Smooth muscle cell (in vitro differentiated cells): Measurements from ENCODE around the gene SYN1. TPM values are rescaled to one million over a fixed set of nuclear protein-coding genes. Genes with fewer than 3 reads are reported as not detected.

Experiments
- DNase-seq: peaks from one replicate; lab custom pipeline; 2025; ENCODE audit not compliant: unreplicated experiment; lab: John Stamatoyannopoulos, UW
- H2AFZ ChIP-seq: fragments of 200-600 bp; sonication (generic); 2 replicates; pipeline ENCODE4 v1.6.0; 2016; ENCODE audit warnings: antibody characterized with exemption, low read depth, mild to moderate bottlenecking
- H3F3A ChIP-seq: fragments of 200-600 bp; sonication (generic); 2 replicates; pipeline ENCODE4 v1.6.0; 2017; ENCODE audit warnings: antibody characterized with exemption, low read depth
- H3K27ac ChIP-seq: fragments of 200-600 bp; sonication (generic); 2 replicates; pipeline ENCODE4 v1.5.1; 2016; ENCODE audit warnings: low read depth, mild to moderate bottlenecking
- H3K27me3 ChIP-seq: fragments of 200-600 bp; sonication (generic); 2 replicates; pipeline ENCODE4 v1.6.1; 2016; ENCODE audit warnings: low read depth, mild to moderate bottlenecking
- H3K36me3 ChIP-seq: fragments of 200-600 bp; sonication (generic); 2 replicates; pipeline ENCODE4 v1.5.1; 2016; ENCODE audit warnings: low read depth
- H3K4me1 ChIP-seq: fragments of 200-600 bp; sonication (generic); 2 replicates; pipeline ENCODE4 v1.5.1; 2016; ENCODE audit warnings: low read depth
- H3K4me2 ChIP-seq: fragments of 200-600 bp; sonication (generic); 2 replicates; pipeline ENCODE4 v1.6.0; 2016; ENCODE audit warnings: mild to moderate bottlenecking
- H3K4me3 ChIP-seq: fragments of 200-600 bp; sonication (generic); 2 replicates; pipeline ENCODE4 v1.5.1; 2016; ENCODE audit warnings: mild to moderate bottlenecking
- H3K79me2 ChIP-seq: fragments of 200-600 bp; sonication (generic); 2 replicates; pipeline ENCODE4 v1.6.0; 2016; ENCODE audit warnings: low read depth, mild to moderate bottlenecking
- H3K9ac ChIP-seq: fragments of 200-600 bp; sonication (generic); 2 replicates; pipeline ENCODE4 v1.6.0; 2016; ENCODE audit warnings: low read depth
- H3K9me3 ChIP-seq: fragments of 200-600 bp; sonication (generic); replicated peaks from 2 replicates; pipeline ENCODE4 v1.5.1; 2016; ENCODE audit warnings: low read depth
- H4K20me1 ChIP-seq: fragments of 200-600 bp; sonication (generic); 2 replicates; pipeline ENCODE4 v1.6.0; 2016; ENCODE audit warnings: low read depth
- CTCF ChIP-seq: fragments of 200-600 bp; sonication (generic); IDR thresholded peaks from 2 replicates; pipeline ENCODE4 v1.5.1; 2017; ENCODE audit warnings: borderline replicate concordance, mild to moderate bottlenecking, antibody characterized with exemption; ENCODE audit not compliant: insufficient read depth, poor library complexity, severe bottlenecking
- WGBS: methylation state at CpG from one replicate; pipeline ENCODE4 v1.1.7; 2016; ENCODE audit warnings: low lambda C conversion rate; 5-methylcytosine and 5-hydroxymethylcytosine counted together
- polyA plus RNA-seq: library from polyadenylated mRNA; unstranded; fragments of >200 nt; fragmentation: Nextera tagmentation; extraction: Ambion mirVana; gene quantifications from 2 replicates; pipeline ENCODE4 v1.2.1, GENCODE V29; 2016
- total RNA-seq: library from RNA; depleted of rRNA; stranded (reverse); fragments of >200 nt; gene quantifications from 2 replicates; pipeline ENCODE4 v1.2.3, GENCODE V29; 2014

Gene SYN1
- total and polyA plus RNA-seq, 2 experiments from 2014 or later = 5.1 to 9.1 TPM

GRCh38 chrX:47574076-47574546 lies 45.5 kb downstream of the SYN1 start:
- no peaks in the 10 kb centered on the region for H3K36me3 ChIP-seq
- H3K9ac ChIP-seq = peak overlapping the region; percentile 47
- H3K9me3 ChIP-seq = no peaks in the 10 kb centered on the region
- no peaks in the 10 kb centered on the region for H4K20me1 ChIP-seq
- no peaks in the 10 kb centered on the region for H3K79me2 ChIP-seq
- WGBS = 48% methylated on average over 10 of the region's 41 CpGs
- DNase-seq = no peak
- peak overlapping the region; percentile 82 for H3K4me2 ChIP-seq
- H3K27ac ChIP-seq = peak overlapping the region; percentile 77
- no peaks in the 10 kb centered on the region for H3K4me1 ChIP-seq
- TF ChIP-seq CTCF = no peak
- H3F3A ChIP-seq = no peaks in the 10 kb centered on the region
- H3K27me3 ChIP-seq = no peaks in the 10 kb centered on the region
- H3K4me3 ChIP-seq = peak overlapping the region; percentile 43
- no peak overlapping the region for H2AFZ ChIP-seq

GRCh38 chrX:47573341-47574075 lies 46.1 kb downstream of the SYN1 start:
- no peak overlapping the region for H2AFZ ChIP-seq
- no peaks in the 10 kb centered on the region for H4K20me1 ChIP-seq
- peak overlapping the region; percentile 47 for H3K9ac ChIP-seq
- no peaks in the 10 kb centered on the region for H3K79me2 ChIP-seq
- H3K4me1 ChIP-seq = no peaks in the 10 kb centered on the region
- H3K4me2 ChIP-seq = peak overlapping the region; percentile 82
- no peak for DNase-seq
- H3K9me3 ChIP-seq = no peaks in the 10 kb centered on the region
- no peaks in the 10 kb centered on the region for H3F3A ChIP-seq
- no peak for TF ChIP-seq CTCF
- WGBS = 54% methylated on average over 16 of the region's 20 CpGs
- H3K27me3 ChIP-seq = no peaks in the 10 kb centered on the region
- peak overlapping the region; percentile 77 for H3K27ac ChIP-seq
- H3K4me3 ChIP-seq = peak overlapping the region; percentile 43
- no peaks in the 10 kb centered on the region for H3K36me3 ChIP-seq

- Histone ChIP-seq H3K4me2 (peak overlapping the region; percentile 82), H3K4me1 (no peaks in the 10 kb centered on the region), H4K20me1 (no peaks in the 10 kb centered on the region), H3K9me3 (no peaks in the 10 kb centered on the region), H3K79me2 (no peaks in the 10 kb centered on the region), H3K9ac (no peak overlapping the region), H2AFZ (no peak overlapping the region), H3K4me3 (no peak overlapping the region), H3K27ac (peak overlapping the region; percentile 77), H3K27me3 (no peaks in the 10 kb centered on the region), H3F3A (no peaks in the 10 kb centered on the region), H3K36me3 (no peaks in the 10 kb centered on the region)
- DNase-seq = no peak
- 81% methylated on average over 7 of the region's 9 CpGs for WGBS
- no peak for TF ChIP-seq CTCF
Observed at GRCh38 chrX:47572773-47573340, 46.8 kb downstream of the SYN1 start.
